HG02981 (cell line): ENCODE measurements around the gene COL9A2.
A peak's percentile ranks its signal among the peaks of the same experiment; 100 is the strongest.
"Not testable (repeated sequence)": the region's sequence is repeated elsewhere in the genome, so short reads cannot be mapped to it uniquely, and the experiment has no call there.

Experiments used
- ATAC-seq: cut with Tn5 transposase; IDR thresholded peaks from one replicate; pipeline ENCODE4 v1.9.1; 2021; ENCODE audit warnings: mild to moderate bottlenecking, moderate library complexity; ENCODE audit not compliant: unreplicated experiment

COL9A2 gene

DNA sequence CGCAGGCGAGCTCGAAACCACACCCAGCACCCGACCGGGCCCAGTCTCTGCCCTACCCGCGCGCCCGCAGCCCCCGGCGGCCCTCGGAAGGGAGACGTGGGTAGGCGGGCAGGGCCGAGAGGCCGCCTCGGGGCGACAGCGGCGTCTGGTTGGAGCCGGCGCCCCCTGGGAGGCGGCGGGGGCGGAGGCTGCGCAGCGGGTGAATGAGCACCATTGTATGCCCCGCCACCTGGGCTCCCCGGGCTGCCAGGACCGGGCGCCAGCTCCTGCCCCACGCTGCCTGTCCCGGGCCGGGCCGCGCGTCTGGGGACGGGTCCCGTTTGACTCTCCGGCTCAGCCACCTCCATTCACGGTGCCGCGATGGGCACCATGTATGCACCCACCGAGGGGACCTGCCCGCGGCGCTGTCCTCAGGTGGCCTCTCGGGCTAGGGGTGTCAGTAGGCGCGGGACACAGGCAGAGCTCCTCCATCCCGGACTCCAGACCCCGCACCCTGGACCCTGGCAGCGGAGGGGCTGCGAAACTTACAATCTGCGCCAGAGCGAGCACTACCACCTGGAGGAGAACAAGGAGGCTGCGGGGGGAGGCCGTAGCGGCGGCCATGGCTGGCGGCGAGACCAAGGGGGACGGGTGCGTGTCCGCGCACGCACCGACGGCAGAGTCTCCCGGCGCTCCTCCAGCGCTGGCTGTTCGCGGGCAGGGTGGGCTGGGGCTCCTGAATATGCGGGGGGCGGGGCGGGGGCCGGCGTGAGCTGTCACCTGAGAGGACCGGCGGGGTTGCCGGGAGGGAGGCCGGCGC lies at the start of gene COL9A2:
Gene COL9A2, minus strand, starts transcription at position 692 of the 799 bp plus-strand sequence. Its CDS starts 89 bp downstream, at position 603.
- ATAC-seq, result no peak

DNA sequence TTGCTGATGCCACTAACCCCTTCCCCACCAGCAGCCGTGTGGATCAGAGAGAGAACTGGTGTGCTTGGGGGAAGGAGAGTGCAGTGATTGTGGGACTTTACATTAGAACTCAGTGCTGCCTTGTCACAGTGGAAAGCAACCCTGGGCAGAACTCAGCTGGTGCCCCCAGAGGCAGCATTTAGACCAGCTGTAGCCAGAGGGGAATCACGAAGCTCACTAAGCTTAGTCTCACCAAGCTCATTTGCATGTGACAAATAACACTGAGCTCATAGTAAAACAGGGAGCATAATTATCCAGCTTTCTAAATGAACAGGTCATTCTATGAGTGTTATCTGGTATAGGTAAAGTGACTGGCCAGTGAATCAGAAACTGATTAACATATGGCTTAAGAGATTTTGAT lies 46.6 kb upstream of the COL9A2 start:
- peak; percentile 96 for ATAC-seq

DNA sequence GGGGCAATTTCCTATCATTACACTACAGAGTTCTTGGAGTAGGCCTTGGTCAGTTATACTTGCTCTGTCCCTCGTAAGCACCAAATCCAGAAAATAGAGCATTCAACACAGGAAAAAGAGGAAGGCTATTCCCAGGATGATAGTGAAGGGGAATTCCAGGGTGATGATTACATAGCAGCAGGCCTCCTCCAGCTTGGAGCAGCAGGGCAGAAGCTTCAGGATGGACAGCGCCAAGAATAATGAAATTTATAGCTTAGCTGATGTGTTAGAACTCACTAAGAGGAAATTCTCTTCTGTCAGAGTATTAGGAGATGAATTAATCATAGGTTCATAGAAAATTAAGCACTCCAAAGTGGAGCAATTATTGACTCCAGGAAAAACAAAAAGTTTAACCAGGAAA lies 45.6 kb upstream of the COL9A2 start:
- ATAC-seq, result no peak

DNA sequence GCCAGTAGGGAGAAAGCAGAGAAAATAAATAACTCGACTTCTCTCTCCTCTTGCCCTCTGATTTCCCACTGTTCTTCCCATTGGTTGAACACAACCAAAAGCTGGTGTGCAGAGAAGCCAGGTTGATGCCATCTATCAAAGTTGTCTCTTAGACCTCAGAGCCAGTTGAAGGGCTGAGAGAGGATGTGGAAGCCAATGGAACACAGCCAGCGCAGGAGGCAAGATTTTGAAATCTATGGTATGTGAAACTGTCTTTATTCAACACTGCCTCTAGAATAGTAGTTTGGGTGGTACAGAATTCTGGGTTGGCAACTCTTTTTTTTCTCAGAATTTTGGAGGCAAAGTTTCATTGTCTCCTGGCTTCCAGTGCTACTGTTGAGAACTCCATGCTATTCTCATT lies 45.1 kb upstream of the COL9A2 start:
- ATAC-seq, result no peak

DNA sequence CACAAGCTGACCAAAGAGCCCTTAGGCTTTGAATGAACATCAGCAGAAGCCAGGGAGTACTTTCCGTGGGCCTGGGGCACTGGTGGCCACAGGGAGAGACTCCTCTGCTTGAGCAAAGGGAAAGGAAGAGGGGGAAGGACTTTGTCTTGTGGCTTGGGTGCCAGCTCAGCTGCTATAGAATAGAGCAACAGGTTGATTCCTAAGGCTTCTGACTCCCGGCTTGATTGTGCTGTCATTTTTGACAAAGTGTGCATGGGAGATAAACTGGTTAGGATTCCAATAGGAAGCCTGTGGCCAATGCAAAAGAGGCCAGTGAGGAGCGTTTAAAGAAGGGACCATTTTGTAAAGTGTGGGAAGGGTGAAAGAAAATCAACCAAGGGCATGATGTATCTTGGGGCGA lies 44.6 kb upstream of the COL9A2 start:
- no peak for ATAC-seq

DNA sequence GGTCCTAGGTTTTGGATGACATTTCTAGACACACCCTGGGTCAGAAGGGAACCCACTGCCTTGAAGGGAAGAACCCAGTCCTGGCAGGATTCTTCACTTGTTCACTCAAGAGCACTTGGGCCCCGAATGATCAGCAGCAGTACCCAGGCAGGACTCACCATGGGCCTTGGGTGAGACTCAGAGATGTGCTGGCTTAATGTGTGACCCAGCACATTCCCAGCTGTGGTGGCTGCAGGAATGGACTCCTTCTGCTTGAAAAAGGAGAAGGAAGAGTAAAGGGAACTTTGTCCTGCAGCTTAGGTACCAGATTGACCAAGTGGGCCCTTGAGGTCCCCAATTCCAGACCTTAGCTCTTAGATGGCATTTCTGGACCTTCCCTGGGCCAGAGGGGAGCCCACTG lies 44.1 kb upstream of the COL9A2 start:
- no peak for ATAC-seq

DNA sequence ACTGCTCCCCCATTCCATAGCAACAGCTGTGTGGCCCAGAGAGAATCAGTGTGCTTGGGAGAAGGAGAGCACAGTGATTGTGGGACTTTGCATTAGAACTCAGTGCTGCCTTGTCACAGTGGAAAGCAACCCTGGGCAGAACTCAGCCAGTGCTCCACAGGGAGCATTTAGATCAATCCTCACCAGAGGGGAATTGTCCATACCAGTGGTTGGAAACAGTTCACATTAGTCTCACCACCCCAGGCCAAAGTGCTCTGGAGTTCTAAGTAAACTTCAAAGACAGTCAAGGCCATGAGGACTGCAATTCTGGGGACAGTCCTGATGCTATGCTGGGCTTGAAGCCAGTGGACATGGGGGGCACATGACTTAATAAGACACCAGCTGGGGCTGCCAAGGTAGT lies 43.5 kb upstream of the COL9A2 start:
- no peak for ATAC-seq

DNA sequence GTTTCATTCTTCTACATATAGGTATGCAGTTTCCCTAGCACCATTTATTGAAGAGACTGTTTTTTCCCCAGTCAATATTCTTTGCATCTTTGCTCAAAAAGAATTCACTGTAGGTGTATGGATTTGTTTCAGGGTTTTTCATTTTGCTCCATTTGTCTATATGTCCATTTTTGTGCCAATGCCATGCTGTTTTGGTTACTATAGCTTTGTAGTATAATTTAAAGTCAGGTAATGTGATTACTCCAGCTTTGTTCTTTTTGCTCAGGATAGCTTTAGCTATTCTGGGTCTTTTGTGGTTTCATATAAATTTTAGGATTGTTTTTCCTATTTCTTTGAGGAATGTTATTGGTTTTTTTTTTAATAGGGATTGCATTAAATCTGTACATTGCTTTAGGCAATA lies 40.5 kb upstream of the COL9A2 start:
- ATAC-seq, result no peak

DNA sequence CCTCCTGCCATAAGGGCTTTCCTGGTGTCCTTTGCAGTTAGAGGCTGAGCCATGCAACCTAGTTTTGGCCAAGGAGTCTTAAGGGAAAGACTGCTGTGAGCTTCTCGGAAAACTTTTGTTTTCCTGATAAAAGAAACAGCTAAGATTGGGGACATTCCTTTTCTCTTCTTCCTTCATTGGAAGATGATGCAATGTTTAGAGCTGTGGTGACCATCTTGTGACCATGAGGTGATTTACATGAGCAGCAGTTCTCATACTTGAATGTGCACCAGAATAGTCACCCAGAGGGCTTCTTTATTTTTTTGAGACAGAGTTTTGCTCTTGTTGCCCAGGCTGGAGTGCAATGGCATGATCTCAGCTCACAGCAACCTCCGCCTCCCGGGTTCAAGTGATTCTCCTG lies 36.0 kb upstream of the COL9A2 start:
- ATAC-seq, result no peak

DNA sequence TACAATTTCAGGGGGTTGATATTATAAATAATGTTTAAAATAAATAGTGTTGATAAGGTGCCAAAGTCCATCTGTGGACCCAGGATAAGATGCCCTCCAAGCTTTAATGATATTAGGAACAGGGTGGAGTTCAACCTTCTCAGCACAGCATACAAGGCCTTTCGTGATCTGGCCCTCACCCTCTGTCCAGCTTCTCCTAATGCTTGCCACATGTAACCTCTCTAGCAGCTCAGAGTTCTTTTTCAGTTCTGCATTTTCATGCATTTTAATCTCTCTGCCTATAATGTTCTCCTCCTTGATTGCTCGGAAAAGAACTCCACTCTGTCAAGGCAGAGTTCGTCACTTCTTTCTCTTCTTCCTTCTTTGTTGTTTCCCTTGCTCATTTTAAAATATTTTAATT lies 35.0 kb upstream of the COL9A2 start:
- ATAC-seq, result no peak

DNA sequence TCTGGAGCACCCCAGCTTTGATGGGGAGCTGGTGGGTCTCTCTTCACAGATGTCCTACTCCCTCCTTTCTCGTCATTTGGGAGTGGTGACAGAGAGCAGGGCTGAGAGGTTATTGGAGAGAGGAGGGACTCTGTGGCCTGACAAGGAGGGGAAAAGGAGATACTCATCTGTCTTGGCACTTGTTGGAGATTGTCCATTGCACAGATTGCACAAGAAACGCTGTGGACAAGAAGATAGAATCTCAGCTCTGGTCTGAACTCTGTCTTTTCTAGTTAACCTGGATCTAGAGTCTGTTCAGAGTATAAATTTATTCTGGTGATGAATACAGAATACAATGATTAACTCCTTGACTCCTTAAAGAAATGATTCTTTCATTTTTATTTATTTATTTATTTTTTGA lies 34.0 kb upstream of the COL9A2 start:
- ATAC-seq, result no peak

DNA sequence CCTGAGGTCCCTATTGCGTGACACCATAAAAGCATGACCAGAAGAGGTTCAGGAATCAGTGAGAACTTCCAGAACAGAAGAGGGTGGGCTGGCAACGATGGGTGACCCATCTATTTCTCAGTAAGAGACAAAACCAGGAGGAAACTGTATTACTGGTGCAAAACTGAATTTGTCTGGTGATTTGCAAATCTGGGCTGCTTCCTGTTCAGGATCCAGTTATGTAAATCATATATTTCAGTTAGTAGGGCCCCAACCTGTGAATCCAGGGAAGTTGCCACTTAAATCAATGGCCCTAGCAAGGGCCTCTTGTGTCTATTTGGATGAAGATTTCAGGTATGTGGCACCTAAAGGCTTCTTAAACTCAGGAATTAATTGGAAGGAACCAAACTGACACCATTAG lies 33.3 kb upstream of the COL9A2 start:
- ATAC-seq, result no peak

DNA sequence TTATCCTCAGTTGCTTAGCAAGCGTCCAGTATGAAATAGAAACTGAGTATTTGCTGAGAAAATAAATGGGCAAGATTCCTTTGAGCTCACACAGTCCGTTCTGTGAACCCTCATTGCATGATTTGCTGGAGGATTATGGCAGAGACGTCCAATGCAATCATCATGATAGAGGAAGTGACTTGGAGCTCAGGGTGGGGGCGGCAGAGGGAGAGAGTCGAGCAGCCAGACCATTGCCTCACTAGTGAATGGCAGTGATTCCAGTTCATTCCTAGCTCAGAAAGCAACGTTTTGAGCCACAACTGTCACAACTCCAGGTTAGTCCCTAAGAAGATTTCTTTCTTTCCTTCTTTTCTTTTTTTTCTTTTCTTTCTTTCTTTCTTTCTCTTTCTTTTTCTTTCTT lies 27.5 kb upstream of the COL9A2 start:
- ATAC-seq, result no peak

DNA sequence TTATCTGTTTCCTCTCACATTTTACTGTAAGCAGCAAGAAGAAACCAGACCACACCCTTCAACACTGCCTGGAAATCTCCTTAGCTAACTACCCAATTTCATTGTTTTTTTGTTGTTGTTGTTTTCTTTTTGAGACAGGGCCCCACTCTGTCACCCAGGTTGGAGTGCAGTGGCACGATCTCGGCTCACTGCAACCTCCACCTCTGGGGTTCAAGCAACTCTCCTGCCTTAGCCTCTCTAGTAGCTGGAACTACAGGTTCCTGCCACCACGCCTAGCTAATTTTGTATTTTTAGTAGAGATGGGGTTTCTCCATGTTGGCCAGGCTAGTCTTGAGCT lies 25.3 kb upstream of the COL9A2 start:
- ATAC-seq, result not testable (repeated sequence)

DNA sequence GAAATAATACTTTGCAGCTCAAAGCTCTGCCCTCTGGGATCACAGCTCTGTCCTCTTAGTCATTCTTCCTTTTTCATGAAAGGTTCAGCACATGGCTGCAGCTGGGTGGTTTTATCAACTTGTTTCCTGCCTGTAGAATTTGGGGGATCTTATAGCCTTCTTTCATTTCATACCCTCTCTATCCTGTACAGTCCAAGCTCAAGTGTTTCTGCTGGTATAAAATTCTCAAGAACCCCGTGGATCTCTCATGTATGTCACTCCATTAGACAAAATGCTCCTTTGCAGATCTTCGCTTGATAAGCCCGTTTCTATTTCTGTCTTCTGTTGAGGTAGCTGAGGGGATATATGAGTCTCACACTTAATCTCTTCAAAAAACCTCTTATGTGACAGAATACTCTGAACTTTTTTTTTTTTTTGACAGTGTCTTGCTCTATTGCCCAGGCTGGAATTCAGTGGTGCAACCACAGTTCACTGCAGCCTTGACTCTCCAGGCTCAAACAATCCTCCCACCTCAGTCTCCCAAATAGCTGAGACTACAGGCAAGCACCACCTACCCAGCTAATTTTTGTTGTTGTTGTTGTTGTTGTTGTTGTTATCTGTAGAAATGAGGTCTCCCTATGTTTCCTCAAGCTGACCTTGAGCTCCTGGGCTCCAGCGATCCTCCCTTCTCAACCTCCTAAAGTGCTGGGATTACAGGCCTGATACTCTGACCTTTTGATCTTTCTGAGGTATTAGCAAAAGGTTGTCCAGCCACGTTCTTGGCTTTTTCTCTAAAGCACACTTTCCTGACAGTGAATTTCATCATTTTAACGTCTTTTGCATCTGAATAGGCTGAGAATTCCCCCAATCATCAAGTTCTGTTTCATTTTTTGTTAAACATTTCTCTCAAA lies 24.6 kb upstream of the COL9A2 start:
- no peak for ATAC-seq

DNA sequence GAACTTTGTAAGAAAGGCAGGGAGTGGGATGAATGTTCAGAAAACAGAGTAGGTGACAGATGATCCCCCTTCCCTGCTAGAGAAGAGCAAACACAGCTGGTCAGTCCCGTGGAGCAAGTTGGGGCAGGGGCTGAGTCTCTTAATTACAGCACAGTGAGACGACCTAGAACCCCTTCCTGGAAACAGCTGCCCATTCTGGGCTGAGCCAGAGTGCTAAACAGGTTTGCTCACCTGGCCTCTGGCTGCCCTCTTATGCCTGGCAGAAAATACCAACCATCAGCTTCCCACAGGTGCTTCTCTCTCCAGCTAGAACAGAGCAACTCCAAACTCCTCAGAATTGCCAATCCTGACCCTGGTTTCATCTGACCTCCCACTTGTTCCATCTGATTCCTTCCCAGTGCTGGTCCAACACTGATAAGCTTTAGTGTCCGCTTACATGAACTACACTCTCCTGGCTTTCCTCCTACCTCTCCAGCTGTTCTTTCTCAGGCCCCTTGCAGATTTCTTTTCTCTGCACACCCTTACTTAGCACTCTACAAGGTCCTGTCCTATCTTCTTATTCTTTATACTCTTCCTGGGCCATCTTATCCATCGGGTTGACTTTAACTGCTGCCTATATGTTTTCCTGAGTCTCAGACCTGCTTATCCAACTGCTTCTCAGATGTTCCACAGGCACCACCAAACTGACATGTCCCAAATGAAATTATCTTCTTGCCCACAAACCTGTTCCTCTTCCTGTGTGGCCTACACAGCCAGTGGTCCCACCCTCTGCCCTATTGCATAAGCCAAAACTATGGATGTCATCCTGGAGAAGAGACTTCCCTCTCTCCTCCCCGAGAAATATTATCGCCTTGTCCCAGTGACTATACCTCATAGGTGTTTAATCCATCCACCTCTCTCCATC lies 22.6 kb upstream of the COL9A2 start:
- ATAC-seq, result no peak

DNA sequence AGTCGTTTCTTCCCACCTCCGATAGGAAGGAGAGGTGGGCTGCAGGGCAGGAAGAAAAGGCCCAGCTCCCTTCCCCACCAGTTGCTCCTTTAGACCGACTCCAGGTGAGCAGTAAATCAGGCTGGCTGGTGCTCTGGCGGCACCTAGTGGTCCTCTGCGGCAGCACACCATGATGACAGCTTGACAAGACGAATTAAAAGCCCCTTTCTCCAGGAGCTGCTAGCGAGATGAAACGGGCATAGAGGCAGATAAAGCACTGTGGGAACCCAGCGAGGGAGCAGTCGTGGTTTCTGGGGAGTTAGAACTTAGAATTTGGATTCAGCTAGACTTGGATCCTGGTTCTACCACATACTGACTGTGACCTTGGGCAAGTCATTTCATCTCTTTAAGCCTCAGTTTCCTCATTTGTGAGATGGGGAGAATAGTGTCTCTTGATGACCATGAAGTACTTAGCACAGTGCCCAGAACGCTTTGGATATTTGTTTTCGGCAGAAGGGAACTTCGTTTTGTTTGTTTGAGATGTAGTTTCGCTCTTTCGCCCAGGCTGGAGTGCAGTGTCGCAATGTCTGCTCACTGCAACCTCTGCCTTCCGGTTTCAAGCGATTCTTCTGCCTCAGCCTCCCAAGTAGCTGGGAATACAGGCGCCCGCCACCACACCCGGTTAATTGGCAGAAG lies 21.8 kb upstream of the COL9A2 start:
- no peak for ATAC-seq

DNA sequence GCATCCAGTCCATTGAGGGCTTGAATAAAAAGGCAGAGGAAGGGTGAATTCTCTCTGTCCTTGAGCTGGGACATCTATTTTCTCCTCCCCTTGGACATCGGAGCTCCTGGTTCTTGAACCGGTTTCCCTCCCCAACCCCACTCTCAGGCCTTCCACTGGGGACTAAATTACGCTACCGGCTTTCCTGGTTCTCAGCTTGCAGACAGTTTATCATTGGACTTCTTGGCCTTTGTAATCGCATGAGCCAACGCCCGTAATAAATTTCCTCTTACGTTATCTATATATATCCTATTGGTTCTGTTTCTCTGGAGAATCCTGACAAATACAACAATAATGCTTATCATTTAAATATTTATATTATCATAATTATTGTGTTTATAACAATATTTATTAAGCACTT lies 20.4 kb upstream of the COL9A2 start:
- ATAC-seq, result no peak

DNA sequence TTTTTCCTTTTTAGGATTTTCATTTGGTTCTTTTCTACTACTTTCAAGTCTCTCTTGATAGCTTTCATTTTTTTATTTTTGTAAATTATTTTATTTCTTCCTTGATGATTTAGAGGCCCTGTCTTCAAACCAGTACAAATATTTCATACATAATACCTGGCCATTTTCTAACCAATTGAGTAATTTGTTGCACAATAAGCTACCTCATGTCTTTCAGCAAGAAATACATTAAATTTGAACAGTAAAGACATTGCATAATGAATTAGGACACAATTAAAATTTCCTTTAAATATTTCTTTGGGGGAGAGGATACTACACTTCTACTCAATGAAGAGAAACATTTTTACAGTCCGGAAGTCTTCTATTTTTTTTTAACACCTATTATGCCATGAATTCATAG lies 15.6 kb upstream of the COL9A2 start:
- ATAC-seq, result no peak

DNA sequence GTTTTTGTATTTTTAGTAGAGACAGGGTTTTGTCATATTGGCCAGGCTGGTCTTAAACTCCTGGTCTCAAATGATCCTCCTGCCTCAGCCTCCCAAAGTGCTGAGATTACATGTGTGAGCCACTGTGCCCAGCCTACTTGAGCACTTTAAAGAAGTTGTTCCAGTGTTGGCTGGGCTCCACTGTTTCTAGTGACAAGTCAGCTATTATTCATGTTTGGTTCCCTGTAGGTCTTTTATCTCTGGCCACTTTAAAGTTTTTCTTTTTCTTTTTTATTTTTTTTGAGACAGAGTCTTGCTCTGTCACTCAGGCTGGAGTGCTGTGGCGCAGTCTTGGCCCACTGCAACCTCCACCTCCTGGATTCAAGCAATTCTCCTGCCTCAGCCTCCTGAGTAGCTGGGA lies 14.3 kb upstream of the COL9A2 start:
- ATAC-seq, result not testable (repeated sequence)
